ENCODE measurements around the gene TTLL10. TPM values are rescaled to one million over a fixed set of nuclear protein-coding genes. Genes with fewer than 3 reads are reported as not detected.
"Not testable (repeated sequence)": the region's sequence is repeated elsewhere in the genome, so short reads cannot be mapped to it uniquely, and the experiment has no call there.

The TTLL10 gene
- total and polyA plus RNA-seq, 2 experiments from 2014 or later = 0.45 TPM; not detected in 1

- TF ChIP-seq EZH2 (IDR thresholded peaks at IDR 0.05; ENCODE audit: low read depth, unreplicated experiment) (no peak), ETS1 (IDR thresholded peaks at IDR 0.05) (no peak)
Observed at GRCh38 chr1:1191734-1192133, 18.1 kb downstream of the TTLL10 start (continued).

GRCh38 chr1:1194723-1195122 lies 21.0 kb downstream of the TTLL10 start:
- H3K9me2 ChIP-seq (ENCODE audit: insufficient read depth) = no peaks in the 10 kb centered on the region
- no peak overlapping the region for H3K27ac ChIP-seq (ENCODE audit: low read depth)
- TF ChIP-seq ETS1 (IDR thresholded peaks at IDR 0.05) = no peak
- TF ChIP-seq CTCF (conservative IDR thresholded peaks at IDR 0.05; ENCODE audit: low read depth in 2 of 2) = no peak
- no peak for TF ChIP-seq ZNF114 (CRISPR knock-in tag; IDR thresholded peaks at IDR 0.05)
- TF ChIP-seq ZNF462 (CRISPR knock-in tag; IDR thresholded peaks at IDR 0.05) = no peak
- no peak overlapping the region for H3K4me3 Mint-ChIP-seq
- no peak overlapping the region for H3K4me2 ChIP-seq
- no peaks in the 10 kb centered on the region for H3K27me3 Mint-ChIP-seq (ENCODE audit: insufficient read depth, low read depth, poor library complexity)
- H3K36me3 Mint-ChIP-seq (ENCODE audit: low read depth) = peaks cover 9% of the 10 kb centered on the region; the same call in 2 of the 3 replicates
- H3K27ac Mint-ChIP-seq = no peak overlapping the region
- no peak overlapping the region for H2AFZ ChIP-seq
- ATAC-seq = no peak
- H3F3A ChIP-seq (replicated peaks; ENCODE audit: low read depth) = no peaks in the 10 kb centered on the region
- peaks cover 44% of the 10 kb centered on the region for H3K9me3 Mint-ChIP-seq
- DNase-seq (ENCODE audit: low spot score) = peak; percentile 20
- H4K20me1 ChIP-seq (replicated peaks; ENCODE audit: insufficient read depth) = no peaks in the 10 kb centered on the region
- no peaks in the 10 kb centered on the region for H3K36me3 ChIP-seq (ENCODE audit: insufficient read depth)
- H3K27me3 ChIP-seq (ENCODE audit: insufficient read depth) = no peaks in the 10 kb centered on the region
- no peaks in the 10 kb centered on the region for H3K4me1 Mint-ChIP-seq
- H3K4me1 ChIP-seq (ENCODE audit: insufficient read depth) = no peaks in the 10 kb centered on the region
- H3K4me3 ChIP-seq = no peak overlapping the region
- no peaks in the 10 kb centered on the region for H3K79me2 ChIP-seq (replicated peaks; ENCODE audit: insufficient read depth)

- not testable (repeated sequence) for H3K27ac Mint-ChIP-seq; H3K4me1 Mint-ChIP-seq; DNase-seq (ENCODE audit: low spot score); H3K27me3 Mint-ChIP-seq (ENCODE audit: insufficient read depth, low read depth, poor library complexity); H3K4me1 ChIP-seq (ENCODE audit: insufficient read depth); H3K79me2 ChIP-seq (replicated peaks; ENCODE audit: insufficient read depth); H3K4me3 ChIP-seq; H3K27ac ChIP-seq (ENCODE audit: low read depth); H2AFZ ChIP-seq; H3K36me3 ChIP-seq (ENCODE audit: insufficient read depth); H3K36me3 Mint-ChIP-seq (ENCODE audit: low read depth); H4K20me1 ChIP-seq (replicated peaks; ENCODE audit: insufficient read depth); H3K4me3 Mint-ChIP-seq; H3K27me3 ChIP-seq (ENCODE audit: insufficient read depth); H3F3A ChIP-seq (replicated peaks; ENCODE audit: low read depth); H3K4me2 ChIP-seq; ATAC-seq; H3K9me2 ChIP-seq (ENCODE audit: insufficient read depth)
- peaks cover 38% of the 10 kb centered on the region for H3K9me3 Mint-ChIP-seq
Observed at GRCh38 chr1:1195726-1196125, 22.0 kb downstream of the TTLL10 start.

Measured in GM23338 (cell line).